HCT116 (cell line): ENCODE results near the gene MALT1. TPM values are rescaled to one million over a fixed set of nuclear protein-coding genes. Genes with fewer than 3 reads are reported as not detected.

Source experiments
- ATAC-seq: fragments of 200-7000 bp; cut with Tn5 transposase; 2 replicates; pipeline ENCODE4 v1.9.1; 2020; ENCODE audit warnings: mild to moderate bottlenecking, moderate library complexity
- BruUV-seq: library from RNA; stranded (reverse); fragments of 400-500 nt; replicated peaks from 2 replicates; lab custom pipeline; 2021; lab: Mats Ljungman, UMichigan
- CTCF ChIA-PET: fragments of 300-600 bp; sonication (Branson Sonifier 250); formaldehyde crosslinking; loops from one replicate; lab custom pipeline; 2021; ENCODE audit warnings: antibody characterized with exemption; lab: Charles Lee
- POLR2A ChIA-PET: fragments of 300-600, 350-600 bp; sonication (Branson Sonifier 250); formaldehyde crosslinking; loops from one replicate; lab custom pipeline; 2021; ENCODE audit warnings: antibody characterized with exemption; lab: Charles Lee
- RAD21 ChIA-PET, 2 experiments: fragments of 300-600 bp; sonication (Branson Sonifier 250); formaldehyde crosslinking; loops; one replicate each; lab custom pipeline; 2023; ENCODE audit warnings: low total read pairs in 2 of 2; ENCODE audit not compliant: uncharacterized antibody in 2 of 2, unreplicated experiment in 2 of 2, low non-redundant PET in 1 of 2; lab: Charles Lee
- DNase-seq: peaks from one replicate; pipeline ENCODE4 v3.0.0-alpha.2; 2010; ENCODE audit warnings: low read depth, low spot score
- H2AFZ ChIP-seq: fragments of 200-600 bp; shearing (Covaris generic), sonication (generic); 2 replicates; pipeline ENCODE4 v1.6.1; 2017; ENCODE audit warnings: low read depth, mixed run types, mixed read lengths, antibody characterized with exemption, low read length; ENCODE audit not compliant: poor library complexity, severe bottlenecking
- H3K27ac ChIP-seq: 2 replicates; pipeline ENCODE4 v1.5.1; 2012; ENCODE audit warnings: low read depth, low read length
- H3K27me3 ChIP-seq: fragments of 200-600 bp; sonication (generic); 2 replicates; pipeline ENCODE4 v1.6.1; 2016; ENCODE audit warnings: mixed run types, low read length, mixed read lengths; ENCODE audit not compliant: insufficient read depth
- H3K36me3 ChIP-seq, 2 experiments: fragments of 200-500 bp in 1 of 2; fragments of 200-600 bp in 1 of 2; sonication (Bioruptor generic) in 1 of 2; sonication (generic) in 1 of 2; 2 replicates each; pipeline versions ENCODE4 v1.5.1 to v1.6.1; 2014 to 2016; ENCODE audit warnings: low read length in 2 of 2, inconsistent platforms in 1 of 2, mixed read lengths in 1 of 2, mixed run types in 1 of 2; ENCODE audit not compliant: insufficient read depth in 2 of 2, control insufficient read depth in 1 of 2
- H3K4me1 ChIP-seq, 2 experiments: fragments of 200-600 bp in 1 of 2; sonication (generic) in 1 of 2; 2 replicates each; pipeline versions ENCODE4 v1.5.1 to v1.6.1; 2012 to 2017; ENCODE audit warnings: low read length in 2 of 2, inconsistent platforms in 1 of 2, mild to moderate bottlenecking in 1 of 2, mixed read lengths in 1 of 2, mixed run types in 1 of 2, moderate library complexity in 1 of 2; ENCODE audit not compliant: insufficient read depth in 2 of 2, control insufficient read depth in 1 of 2
- H3K4me2 ChIP-seq: fragments of 200-600 bp; sonication (generic); 2 replicates; pipeline ENCODE4 v1.6.1; 2017; ENCODE audit warnings: mixed run types, low read length, mixed read lengths
- H3K4me3 ChIP-seq, 2 experiments: fragments of 200-600 bp in 1 of 2; sonication (generic) in 1 of 2; replicated peaks in 1 of 2; 2 replicates each; pipeline ENCODE4 v1.5.1; 2011 to 2016; ENCODE audit warnings: low read length in 2 of 2, control low read depth in 1 of 2, low read depth in 1 of 2, mild to moderate bottlenecking in 1 of 2, mixed read lengths in 1 of 2, mixed run types in 1 of 2
- H3K79me2 ChIP-seq: fragments of 200-600 bp; sonication (generic); 2 replicates; pipeline ENCODE4 v1.6.1; 2017; ENCODE audit warnings: mild to moderate bottlenecking, mixed run types, low read length, moderate library complexity, mixed read lengths; ENCODE audit not compliant: insufficient read depth
- H3K9ac ChIP-seq: fragments of 200-600 bp; sonication (generic); 2 replicates; pipeline ENCODE4 v1.6.1; 2016; ENCODE audit warnings: low read length, mixed read lengths
- H3K9me2 ChIP-seq: fragments of 200-600 bp; sonication (generic), shearing (Covaris generic); 2 replicates; pipeline ENCODE4 v1.6.1; 2017; ENCODE audit warnings: mixed run types, mild to moderate bottlenecking, moderate library complexity; ENCODE audit not compliant: insufficient read depth
- H3K9me3 ChIP-seq, 2 experiments: fragments of 200-500 bp in 1 of 2; fragments of 200-600 bp in 1 of 2; sonication (Bioruptor generic) in 1 of 2; sonication (generic) in 1 of 2; 2 replicates each; pipeline ENCODE4 v1.6.1; 2014 to 2017; ENCODE audit warnings: low read length in 2 of 2, mixed read lengths in 2 of 2, inconsistent platforms in 1 of 2, low read depth in 1 of 2, mild to moderate bottlenecking in 1 of 2, mixed run types in 1 of 2, moderate library complexity in 1 of 2; ENCODE audit not compliant: control insufficient read depth in 1 of 2, insufficient read depth in 1 of 2
- H4K20me1 ChIP-seq: fragments of 200-600 bp; sonication (generic), shearing (Covaris generic); 2 replicates; pipeline ENCODE4 v1.6.1; 2017; ENCODE audit warnings: mixed run types, mild to moderate bottlenecking, moderate library complexity; ENCODE audit not compliant: insufficient read depth
- ATF3 ChIP-seq: IDR thresholded peaks from 2 replicates; pipeline ENCODE4 v1.6.1; 2012
- CBX3 ChIP-seq: IDR thresholded peaks from 2 replicates; pipeline ENCODE4 v1.6.1; 2012; ENCODE audit warnings: low read depth
- CEBPB ChIP-seq: IDR thresholded peaks from 2 replicates; pipeline ENCODE4 v1.6.1; 2012; ENCODE audit warnings: low read depth
- EGR1 ChIP-seq: IDR thresholded peaks from 2 replicates; pipeline ENCODE4 v1.6.1; 2012; ENCODE audit warnings: low read depth
- ELF1 ChIP-seq: IDR thresholded peaks from 2 replicates; pipeline ENCODE4 v1.6.1; 2012; ENCODE audit warnings: low read depth, borderline replicate concordance
- EZH2 ChIP-seq: fragments of 200-600 bp; sonication (generic); IDR thresholded peaks from 2 replicates; pipeline ENCODE4 v1.6.1; 2017; ENCODE audit warnings: antibody characterized with exemption, mixed run types
- FOSL1 ChIP-seq: IDR thresholded peaks from 2 replicates; pipeline ENCODE4 v1.6.1; 2012; ENCODE audit warnings: low read depth
- JUND ChIP-seq: IDR thresholded peaks from 2 replicates; pipeline ENCODE4 v1.6.1; 2012
- POLR2AphosphoS5 ChIP-seq: IDR thresholded peaks from 2 replicates; pipeline ENCODE4 v1.6.1; 2011; ENCODE audit warnings: mild to moderate bottlenecking, low read depth, low read length, moderate library complexity
- RAD21 ChIP-seq: IDR thresholded peaks from 2 replicates; pipeline ENCODE4 v1.6.1; 2012; ENCODE audit warnings: low read depth, mild to moderate bottlenecking
- REST ChIP-seq: IDR thresholded peaks from 2 replicates; pipeline ENCODE4 v1.6.1; 2012; ENCODE audit warnings: low read depth
- SIN3A ChIP-seq: IDR thresholded peaks from 2 replicates; pipeline ENCODE4 v1.6.1; 2012; ENCODE audit warnings: low read depth
- SP1 ChIP-seq: IDR thresholded peaks from 2 replicates; pipeline ENCODE4 v1.6.1; 2012; ENCODE audit warnings: low read depth
- YY1 ChIP-seq: IDR thresholded peaks from 2 replicates; pipeline ENCODE4 v1.6.1; 2011; ENCODE audit warnings: low read length, low read depth, moderate library complexity, mild to moderate bottlenecking; ENCODE audit not compliant: insufficient replicate concordance; ENCODE audit errors: extremely low read depth
- ZFX ChIP-seq: fragments of 450-650 bp; IDR thresholded peaks from 2 replicates; pipeline ENCODE4 v1.6.1; 2017
- ZNF274 ChIP-seq: fragments of 200-500 bp; sonication (Bioruptor generic); IDR thresholded peaks from 2 replicates; pipeline ENCODE4 v1.6.1; 2014; ENCODE audit warnings: mild to moderate bottlenecking, low read depth, low read length, inconsistent platforms
- intact Hi-C: fragments of 100-400 bp; cut with micrococcal nuclease; formaldehyde crosslinking; loops from 2 replicates; pipeline ENCODE4 v1.10.0; 2022
- total RNA-seq: library from RNA; stranded (reverse); gene quantifications from one replicate; pipeline ENCODE4 v1.2.1, GENCODE V29; 2021; ENCODE audit not compliant: unreplicated experiment

MALT1 gene
- total RNA-seq, 1 experiment from 2014 or later, result 41.1 TPM

GRCh38 chr18:58745914-58746313 lies 74.6 kb downstream of the MALT1 start:
- DNase-seq, result no peak
- no TSS peak for BruUV-seq
- H3K9me2 ChIP-seq, result no peaks in the 10 kb centered on the region
- H3K27me3 ChIP-seq, result no peaks in the 10 kb centered on the region
- H3K9ac ChIP-seq, result no peak overlapping the region
- ChIA-PET RAD21 (no interaction called here), POLR2A (no interaction called here), CTCF (interaction anchor here (0.8 to 1.5 kb wide), 2 partner anchors 18 to 23 kb away, joined by 3 to 4 read pairs; no protein-coding TSS in a partner anchor)
- no peak overlapping the region for H2AFZ ChIP-seq
- TF ChIP-seq EZH2 (no peak), SIN3A (no peak)
- no peak overlapping the region for H3K4me3 ChIP-seq
- peaks cover 36 to 51% of the 10 kb centered on the region in 2 experiments for H3K36me3 ChIP-seq
- H3K4me2 ChIP-seq, result no peak overlapping the region
- no peaks in the 10 kb centered on the region; the same call in 1 of the 2 replicates for H4K20me1 ChIP-seq
- no peak overlapping the region for H3K27ac ChIP-seq
- ATAC-seq, result no peak
- H3K9me3 ChIP-seq, result peaks cover 0 to 7% of the 10 kb centered on the region in 2 experiments; a peak in 2 of 4 replicates
- intact Hi-C loops, result no loop called here
- H3K4me1 ChIP-seq, result no peaks in the 10 kb centered on the region
- 0 out of 2 replicates have a peak, but pooled peaks cover 3% of the 10 kb centered on the region for H3K79me2 ChIP-seq

- ATAC-seq (no peak), DNase-seq (no peak)
- Histone ChIP-seq H3K36me3 (peaks cover 32 to 51% of the 10 kb centered on the region in 2 experiments), H3K9me3 (peaks cover 0 to 7% of the 10 kb centered on the region in 2 experiments; a peak in 2 of 4 replicates), H3K4me1 (no peaks in the 10 kb centered on the region), H3K4me3 (no peak overlapping the region), H3K27ac (no peak overlapping the region)
- CTCF ChIA-PET, result no interaction called here
- intact Hi-C loops, result no loop called here
- TF ChIP-seq ATF3 (no peak), FOSL1 (no peak), ZFX (no peak), CEBPB (no peak), JUND (no peak), ZNF274 (no peak), SP1 (no peak), EZH2 (no peak), CBX3 (no peak), REST (no peak), POLR2AphosphoS5 (no peak), EGR1 (no peak), YY1 (no peak), RAD21 (no peak), SIN3A (no peak), ELF1 (no peak)
- TF ChIP-seq, all 23 proteins: peak for 0
- no peak overlapping the region for H3K9ac ChIP-seq
- no peak overlapping the region for H2AFZ ChIP-seq
- H3K9me2 ChIP-seq, result no peaks in the 10 kb centered on the region
- RAD21 ChIA-PET, result no interaction called here
- 0 out of 2 replicates have a peak, but pooled peaks cover 3% of the 10 kb centered on the region for H3K79me2 ChIP-seq
- BruUV-seq, result no TSS peak
- H4K20me1 ChIP-seq, result no peaks in the 10 kb centered on the region
- H3K4me2 ChIP-seq, result no peak overlapping the region
- POLR2A ChIA-PET, result no interaction called here
- H3K27me3 ChIP-seq, result no peaks in the 10 kb centered on the region
Measured at GRCh38 chr18:58748899-58749595, 77.8 kb downstream of the MALT1 start.
